Astrocyte (in vitro differentiated cells and primary cell): ENCODE data around the gene MRPL4. TPM values are rescaled to one million over a fixed set of nuclear protein-coding genes. Genes with fewer than 3 reads are reported as not detected.
A peak's percentile ranks its signal among the peaks of the same experiment; 100 is the strongest.

Experiments used
- DNase-seq: peaks from one replicate; pipeline ENCODE4 v3.0.0-alpha.2; 2010; ENCODE audit warnings: low read depth
- FAIRE-seq: peaks from 2 replicates; lab custom pipeline; 2011; peaks lifted over from hg19 to GRCh38; lab: Jason Lieb, UNC
- H2AFZ ChIP-seq: 2 replicates; pipeline ENCODE4 v1.6.0; 2012; ENCODE audit warnings: low read depth, low read length, inconsistent platforms
- H3K27ac ChIP-seq: 2 replicates; pipeline ENCODE4 v1.5.1; 2011; ENCODE audit warnings: low read depth, low read length, inconsistent platforms
- H3K27me3 ChIP-seq: 2 replicates; pipeline ENCODE4 v1.6.0; 2011; ENCODE audit warnings: low read length, inconsistent platforms; ENCODE audit not compliant: insufficient read depth
- H3K36me3 ChIP-seq: 2 replicates; pipeline ENCODE4 v1.5.1; 2011; ENCODE audit warnings: low read length, inconsistent platforms; ENCODE audit not compliant: insufficient read depth
- H3K4me1 ChIP-seq: 2 replicates; pipeline ENCODE4 v1.5.1; 2011; ENCODE audit warnings: low read length, inconsistent platforms; ENCODE audit not compliant: insufficient read depth
- H3K4me2 ChIP-seq: 2 replicates; pipeline ENCODE4 v1.6.0; 2012; ENCODE audit warnings: low read length, inconsistent platforms
- H3K4me3 ChIP-seq: 2 replicates; pipeline ENCODE4 v1.5.1; 2011; ENCODE audit warnings: low read depth, mild to moderate bottlenecking, low read length, inconsistent platforms; ENCODE audit not compliant: insufficient read depth
- H3K79me2 ChIP-seq: 2 replicates; pipeline ENCODE4 v1.6.0; 2012; ENCODE audit warnings: mild to moderate bottlenecking, low read length, inconsistent platforms; ENCODE audit not compliant: insufficient read depth
- H3K9ac ChIP-seq: 2 replicates; pipeline ENCODE4 v1.6.0; 2012; ENCODE audit warnings: mild to moderate bottlenecking, low read length, inconsistent platforms
- H3K9me3 ChIP-seq: 2 replicates; pipeline ENCODE4 v1.5.1; 2012; ENCODE audit warnings: low read depth, mild to moderate bottlenecking, low read length, inconsistent platforms; ENCODE audit not compliant: insufficient read depth
- H4K20me1 ChIP-seq: 2 replicates; pipeline ENCODE4 v1.6.0; 2012; ENCODE audit warnings: low read length, inconsistent platforms; ENCODE audit not compliant: insufficient read depth
- H3K27ac Mint-ChIP-seq: one replicate; pipeline ENCODE4 v1.8.0; 2021; ENCODE audit warnings: mild to moderate bottlenecking, mixed read lengths; ENCODE audit not compliant: unreplicated experiment
- H3K27me3 Mint-ChIP-seq: one replicate; pipeline ENCODE4 v1.8.0; 2021; ENCODE audit warnings: low read depth, mixed read lengths; ENCODE audit not compliant: unreplicated experiment
- H3K36me3 Mint-ChIP-seq: one replicate; pipeline ENCODE4 v1.8.0; 2021; ENCODE audit warnings: low read depth, mixed read lengths; ENCODE audit not compliant: unreplicated experiment
- H3K4me1 Mint-ChIP-seq: one replicate; pipeline ENCODE4 v1.8.0; 2021; ENCODE audit warnings: low read depth, mixed read lengths; ENCODE audit not compliant: unreplicated experiment
- H3K4me3 Mint-ChIP-seq: one replicate; pipeline ENCODE4 v1.8.0; 2021; ENCODE audit warnings: mild to moderate bottlenecking, moderate library complexity, mixed read lengths; ENCODE audit not compliant: unreplicated experiment
- H3K9me3 Mint-ChIP-seq: one replicate; pipeline ENCODE4 v1.8.0; 2021; ENCODE audit warnings: mild to moderate bottlenecking, mixed read lengths; ENCODE audit not compliant: unreplicated experiment
- CTCF ChIP-seq: IDR thresholded peaks from 2 replicates; pipeline ENCODE4 v1.5.1; 2011; ENCODE audit warnings: low read depth, mild to moderate bottlenecking, inconsistent platforms, low read length, moderate library complexity; ENCODE audit not compliant: insufficient read depth
- EZH2 ChIP-seq: IDR thresholded peaks from 2 replicates; pipeline ENCODE4 v1.6.1; 2012; ENCODE audit warnings: mild to moderate bottlenecking, low read length, inconsistent platforms; ENCODE audit not compliant: insufficient read depth
- total RNA-seq: library from RNA; stranded (reverse); gene quantifications from 2 replicates; pipeline ENCODE4 v1.2.1, GENCODE V29; 2021

Gene MRPL4
- total RNA-seq, 1 donor from 2014 or later, result 60.3 TPM

- FAIRE-seq (no peak), DNase-seq (no peak)
- H2AFZ ChIP-seq, result peak overlapping the region; percentile 26
- Mint-ChIP-seq H3K4me1 (no peaks in the 10 kb centered on the region), H3K36me3 (peaks cover 2% of the 10 kb centered on the region), H3K4me3 (no peak overlapping the region), H3K27ac (no peak overlapping the region), H3K9me3 (peaks cover 21% of the 10 kb centered on the region), H3K27me3 (peaks cover 51% of the 10 kb centered on the region)
- H3K4me1 ChIP-seq, result peaks cover 20% of the 10 kb centered on the region
- H3K36me3 ChIP-seq, result no peaks in the 10 kb centered on the region
- no peak overlapping the region for H3K4me3 ChIP-seq
- H3K27me3 ChIP-seq, result peaks cover 50% of the 10 kb centered on the region
- H4K20me1 ChIP-seq, result peaks cover 8% of the 10 kb centered on the region
- no peak overlapping the region for H3K27ac ChIP-seq
- TF ChIP-seq EZH2, result peak; percentile 65
- TF ChIP-seq CTCF, result no peak
- no peak overlapping the region for H3K9ac ChIP-seq
- peak overlapping the region; percentile 63 for H3K4me2 ChIP-seq
- peaks cover 11% of the 10 kb centered on the region for H3K9me3 ChIP-seq
- no peaks in the 10 kb centered on the region for H3K79me2 ChIP-seq
Measured at GRCh38 chr19:10295847-10296591, 44.0 kb downstream of the MRPL4 start.

- H2AFZ ChIP-seq, result no peak overlapping the region
- H4K20me1 ChIP-seq, result no peaks in the 10 kb centered on the region
- TF ChIP-seq EZH2 (no peak), CTCF (no peak)
- no peak overlapping the region for H3K27ac Mint-ChIP-seq
- no peak overlapping the region for H3K4me2 ChIP-seq
- H3K27ac ChIP-seq, result no peak overlapping the region
- FAIRE-seq, result no peak
- H3K4me3 ChIP-seq, result no peak overlapping the region
- DNase-seq, result no peak
- H3K9me3 Mint-ChIP-seq, result peaks cover 7% of the 10 kb centered on the region
- H3K4me1 ChIP-seq, result peaks cover 10% of the 10 kb centered on the region
- H3K36me3 ChIP-seq, result no peaks in the 10 kb centered on the region
- H3K9ac ChIP-seq, result no peak overlapping the region
- peaks cover 29% of the 10 kb centered on the region for H3K27me3 Mint-ChIP-seq
- peaks cover 4% of the 10 kb centered on the region for H3K4me1 Mint-ChIP-seq
- H3K36me3 Mint-ChIP-seq, result peaks cover 5% of the 10 kb centered on the region
- no peak overlapping the region for H3K4me3 Mint-ChIP-seq
- peaks cover 4% of the 10 kb centered on the region for H3K9me3 ChIP-seq
- H3K79me2 ChIP-seq, result no peaks in the 10 kb centered on the region
- H3K27me3 ChIP-seq, result peaks cover 15% of the 10 kb centered on the region
Measured at GRCh38 chr19:10299545-10300458, 47.8 kb downstream of the MRPL4 start.
